Loucy (cell line): ENCODE measurements around the gene FGF14.
"Not testable (repeated sequence)": the region's sequence is repeated elsewhere in the genome, so short reads cannot be mapped to it uniquely, and the experiment has no call there.

Experiments used
- H2AFZ ChIP-seq: fragments of 200-600 bp; sonication (generic); 2 replicates; pipeline ENCODE4 v1.6.0; 2016; ENCODE audit warnings: antibody characterized with exemption, mild to moderate bottlenecking, low read length, moderate library complexity
- H3F3A ChIP-seq: fragments of 200-600 bp; 2 replicates; pipeline ENCODE4 v1.6.0; 2016; ENCODE audit warnings: antibody characterized with exemption, low read depth, mild to moderate bottlenecking
- H3K27me3 ChIP-seq: fragments of 200-600 bp; sonication (generic); 2 replicates; pipeline ENCODE4 v1.6.1; 2014; ENCODE audit warnings: low read length, mild to moderate bottlenecking; ENCODE audit not compliant: insufficient read depth, poor library complexity, severe bottlenecking
- H3K36me3 ChIP-seq: fragments of 200-600 bp; sonication (generic); 2 replicates; pipeline ENCODE4 v1.6.1; 2016; ENCODE audit warnings: low read length; ENCODE audit not compliant: insufficient read depth
- H3K4me1 ChIP-seq: fragments of 200-600 bp; sonication (generic); 2 replicates; pipeline ENCODE4 v1.5.1; 2014; ENCODE audit warnings: low read length, mild to moderate bottlenecking; ENCODE audit not compliant: insufficient read depth, poor library complexity, severe bottlenecking
- H3K4me2 ChIP-seq: fragments of 200-600 bp; sonication (generic); 2 replicates; pipeline ENCODE4 v1.6.0; 2014; ENCODE audit warnings: antibody characterized with exemption, low read length, low read depth, mild to moderate bottlenecking; ENCODE audit not compliant: poor library complexity, severe bottlenecking
- H3K4me3 ChIP-seq: fragments of 200-600 bp; sonication (generic); 2 replicates; pipeline ENCODE4 v1.5.1; 2014; ENCODE audit warnings: low read length, mild to moderate bottlenecking, mixed read lengths; ENCODE audit not compliant: poor library complexity, severe bottlenecking
- H3K79me2 ChIP-seq: fragments of 200-600 bp; sonication (generic); 2 replicates; pipeline ENCODE4 v1.6.1; 2014; ENCODE audit warnings: low read length; ENCODE audit not compliant: insufficient read depth
- H3K9ac ChIP-seq: fragments of 200-600 bp; sonication (generic); 2 replicates; pipeline ENCODE4 v1.6.0; 2014; ENCODE audit warnings: mild to moderate bottlenecking, low read depth, low read length, moderate library complexity; ENCODE audit not compliant: poor library complexity, severe bottlenecking
- H3K9me2 ChIP-seq: fragments of 200-600 bp; sonication (generic); replicated peaks from 2 replicates; pipeline ENCODE4 v1.6.1; 2016; ENCODE audit warnings: low read depth, low read length, mixed read lengths
- H3K9me3 ChIP-seq: fragments of 200-600 bp; sonication (generic); 2 replicates; pipeline ENCODE4 v1.6.1; 2014; ENCODE audit warnings: mild to moderate bottlenecking, antibody characterized with exemption, low read length, low read depth; ENCODE audit not compliant: insufficient read depth
- H4K20me1 ChIP-seq: fragments of 200-600 bp; sonication (generic); 2 replicates; pipeline ENCODE4 v1.6.0; 2014; ENCODE audit warnings: antibody characterized with exemption, low read length, mild to moderate bottlenecking; ENCODE audit not compliant: insufficient read depth, poor library complexity, severe bottlenecking
- CTCF ChIP-seq: fragments of 200-600 bp; sonication (generic); conservative IDR thresholded peaks from 2 replicates; pipeline ENCODE4 v1.5.1; 2014; ENCODE audit warnings: mild to moderate bottlenecking, antibody characterized with exemption, low read length
- EZH2phosphoT487 ChIP-seq: fragments of 200-600 bp; IDR thresholded peaks from 2 replicates; pipeline ENCODE4 v1.6.1; 2018; ENCODE audit warnings: antibody characterized with exemption, mild to moderate bottlenecking, moderate library complexity, borderline replicate concordance

Gene FGF14

GRCh38 chr13:102138635-102139190, 263.1 kb downstream of the FGF14 start:
- Histone ChIP-seq H4K20me1 (no peaks in the 10 kb centered on the region), H3K36me3 (no peaks in the 10 kb centered on the region), H3K4me1 (no peaks in the 10 kb centered on the region), H2AFZ (no peak overlapping the region), H3K9me2 (no peaks in the 10 kb centered on the region), H3K9me3 (no peaks in the 10 kb centered on the region), H3K27me3 (no peaks in the 10 kb centered on the region), H3K4me2 (no peak overlapping the region), H3F3A (no peaks in the 10 kb centered on the region), H3K79me2 (no peaks in the 10 kb centered on the region), H3K4me3 (no peak overlapping the region), H3K9ac (no peak overlapping the region)
- no peak for TF ChIP-seq EZH2phosphoT487
- TF ChIP-seq CTCF = no peak

- H3K36me3 ChIP-seq, H3K9me3 ChIP-seq, H3K9ac ChIP-seq, H4K20me1 ChIP-seq, H3K4me2 ChIP-seq, H3K27me3 ChIP-seq, H3K4me1 ChIP-seq, H3F3A ChIP-seq, H2AFZ ChIP-seq, H3K79me2 ChIP-seq, H3K4me3 ChIP-seq, H3K9me2 ChIP-seq: not testable (repeated sequence)
Observed at GRCh38 chr13:102137904-102138303, 263.9 kb downstream of the FGF14 start.

GRCh38 chr13:102136735-102137296, 265.0 kb downstream of the FGF14 start:
- H3K27me3 ChIP-seq = no peaks in the 10 kb centered on the region
- TF ChIP-seq CTCF (no peak), EZH2phosphoT487 (no peak)
- no peaks in the 10 kb centered on the region for H3F3A ChIP-seq
- no peak overlapping the region for H3K9ac ChIP-seq
- H3K9me2 ChIP-seq = no peaks in the 10 kb centered on the region
- no peak overlapping the region for H3K4me3 ChIP-seq
- H2AFZ ChIP-seq = no peak overlapping the region
- H3K9me3 ChIP-seq = no peaks in the 10 kb centered on the region
- H3K4me1 ChIP-seq = no peaks in the 10 kb centered on the region
- no peaks in the 10 kb centered on the region for H3K79me2 ChIP-seq
- H3K4me2 ChIP-seq = no peak overlapping the region
- H3K36me3 ChIP-seq = no peaks in the 10 kb centered on the region
- no peaks in the 10 kb centered on the region for H4K20me1 ChIP-seq

GRCh38 chr13:102132777-102133295, 269.0 kb downstream of the FGF14 start:
- Histone ChIP-seq H3F3A (no peaks in the 10 kb centered on the region), H3K4me2 (no peak overlapping the region), H2AFZ (no peak overlapping the region), H4K20me1 (no peaks in the 10 kb centered on the region), H3K9ac (no peak overlapping the region), H3K36me3 (no peaks in the 10 kb centered on the region), H3K4me3 (no peak overlapping the region), H3K9me2 (no peaks in the 10 kb centered on the region), H3K27me3 (no peaks in the 10 kb centered on the region), H3K4me1 (no peaks in the 10 kb centered on the region), H3K9me3 (no peaks in the 10 kb centered on the region), H3K79me2 (no peaks in the 10 kb centered on the region)
- TF ChIP-seq CTCF = no peak
- no peak for TF ChIP-seq EZH2phosphoT487
